Stimulated activated memory B cell treated with anti-CD40 and anti-IgM and Interleukin-4, amounts not matched to agents 10 μg/mL and 1 μg/mL and 100 μg/mL, for 72 hours (primary cell): ENCODE data around the gene ERC2.

Experiments used
- ATAC-seq: fragments of 150-1000 bp; cut with Tn5 transposase; 2 replicates; pipeline ENCODE4 v1.10.0; 2021
- H3K27ac Mint-ChIP-seq: one replicate; pipeline ENCODE4 v1.8.0; 2022; ENCODE audit warnings: mild to moderate bottlenecking, mixed read lengths
- H3K27me3 Mint-ChIP-seq: one replicate; pipeline ENCODE4 v1.8.0; 2022; ENCODE audit warnings: mixed read lengths
- H3K36me3 Mint-ChIP-seq: one replicate; pipeline ENCODE4 v1.8.0; 2022; ENCODE audit warnings: mixed read lengths
- H3K4me1 Mint-ChIP-seq: one replicate; pipeline ENCODE4 v1.8.0; 2022; ENCODE audit warnings: mixed read lengths
- H3K4me3 Mint-ChIP-seq: one replicate; pipeline ENCODE4 v1.8.0; 2022; ENCODE audit warnings: mild to moderate bottlenecking, moderate library complexity, mixed read lengths
- H3K9me3 Mint-ChIP-seq: one replicate; pipeline ENCODE4 v1.8.0; 2022; ENCODE audit warnings: mixed read lengths

Gene ERC2

GRCh38 chr3:55621648-55622047 lies 846.6 kb downstream of the ERC2 start:
- Mint-ChIP-seq H3K27ac (no peak overlapping the region), H3K27me3 (peaks cover 7% of the 10 kb centered on the region), H3K4me1 (no peaks in the 10 kb centered on the region), H3K36me3 (no peaks in the 10 kb centered on the region), H3K9me3 (peaks cover 4% of the 10 kb centered on the region), H3K4me3 (no peak overlapping the region)
- no peak for ATAC-seq

- ATAC-seq, result no peak
Observed at GRCh38 chr3:55621026-55621422, 847.2 kb downstream of the ERC2 start.

GRCh38 chr3:55620351-55621025 lies 847.8 kb downstream of the ERC2 start:
- H3K27ac Mint-ChIP-seq, result no peak overlapping the region
- peaks cover 7% of the 10 kb centered on the region for H3K27me3 Mint-ChIP-seq
- ATAC-seq, result no peak
- H3K4me3 Mint-ChIP-seq, result no peak overlapping the region
- H3K4me1 Mint-ChIP-seq, result no peaks in the 10 kb centered on the region
- H3K36me3 Mint-ChIP-seq, result no peaks in the 10 kb centered on the region
- peaks cover 4% of the 10 kb centered on the region for H3K9me3 Mint-ChIP-seq

More at GRCh38 chr3:55621026-55621422, 847.2 kb downstream of the ERC2 start:
- peaks cover 7% of the 10 kb centered on the region for H3K27me3 Mint-ChIP-seq
- no peak overlapping the region for H3K27ac Mint-ChIP-seq
- H3K36me3 Mint-ChIP-seq, result no peaks in the 10 kb centered on the region
- H3K4me3 Mint-ChIP-seq, result no peak overlapping the region
- H3K9me3 Mint-ChIP-seq, result peaks cover 4% of the 10 kb centered on the region
- H3K4me1 Mint-ChIP-seq, result no peaks in the 10 kb centered on the region

GRCh38 chr3:55619046-55619808 lies 849.0 kb downstream of the ERC2 start:
- H3K36me3 Mint-ChIP-seq, result no peaks in the 10 kb centered on the region
- H3K9me3 Mint-ChIP-seq, result peaks cover 3% of the 10 kb centered on the region
- H3K27me3 Mint-ChIP-seq, result peaks cover 4% of the 10 kb centered on the region
- ATAC-seq, result no peak
- H3K4me1 Mint-ChIP-seq, result no peaks in the 10 kb centered on the region
- no peak overlapping the region for H3K27ac Mint-ChIP-seq
- H3K4me3 Mint-ChIP-seq, result no peak overlapping the region

- no peaks in the 10 kb centered on the region for H3K36me3 Mint-ChIP-seq
- H3K4me1 Mint-ChIP-seq, result no peaks in the 10 kb centered on the region
- H3K27me3 Mint-ChIP-seq, result no peaks in the 10 kb centered on the region
- ATAC-seq, result no peak
- H3K4me3 Mint-ChIP-seq, result no peak overlapping the region
- H3K27ac Mint-ChIP-seq, result no peak overlapping the region
- no peaks in the 10 kb centered on the region for H3K9me3 Mint-ChIP-seq
Observed at GRCh38 chr3:55617385-55617784, 850.9 kb downstream of the ERC2 start.

- Mint-ChIP-seq H3K4me3 (no peak overlapping the region), H3K4me1 (no peaks in the 10 kb centered on the region), H3K9me3 (no peaks in the 10 kb centered on the region)
Observed at GRCh38 chr3:55616803-55617202, 851.5 kb downstream of the ERC2 start.

GRCh38 chr3:55615694-55616295 lies 852.5 kb downstream of the ERC2 start:
- Mint-ChIP-seq H3K4me1 (no peaks in the 10 kb centered on the region), H3K9me3 (no peaks in the 10 kb centered on the region), H3K27ac (no peak overlapping the region), H3K27me3 (no peaks in the 10 kb centered on the region), H3K36me3 (no peaks in the 10 kb centered on the region), H3K4me3 (no peak overlapping the region)
- no peak for ATAC-seq

More at GRCh38 chr3:55616803-55617202, 851.5 kb downstream of the ERC2 start:
- Mint-ChIP-seq H3K27me3 (no peaks in the 10 kb centered on the region), H3K27ac (no peak overlapping the region), H3K36me3 (no peaks in the 10 kb centered on the region)
- ATAC-seq, result no peak

- Mint-ChIP-seq H3K27me3 (no peaks in the 10 kb centered on the region), H3K36me3 (no peaks in the 10 kb centered on the region), H3K27ac (no peak overlapping the region), H3K9me3 (no peaks in the 10 kb centered on the region), H3K4me3 (no peak overlapping the region), H3K4me1 (no peaks in the 10 kb centered on the region)
- ATAC-seq, result no peak
Observed at GRCh38 chr3:55615039-55615693, 853.1 kb downstream of the ERC2 start.

GRCh38 chr3:55611121-55611520 lies 857.1 kb downstream of the ERC2 start:
- no peak for ATAC-seq
- Mint-ChIP-seq H3K27me3 (no peaks in the 10 kb centered on the region), H3K9me3 (no peaks in the 10 kb centered on the region), H3K27ac (no peak overlapping the region), H3K4me3 (no peak overlapping the region), H3K4me1 (no peaks in the 10 kb centered on the region), H3K36me3 (no peaks in the 10 kb centered on the region)

- no peaks in the 10 kb centered on the region for H3K4me1 Mint-ChIP-seq
- H3K36me3 Mint-ChIP-seq, result no peaks in the 10 kb centered on the region
- no peak for ATAC-seq
- no peak overlapping the region for H3K4me3 Mint-ChIP-seq
- H3K27me3 Mint-ChIP-seq, result no peaks in the 10 kb centered on the region
- H3K9me3 Mint-ChIP-seq, result no peaks in the 10 kb centered on the region
- H3K27ac Mint-ChIP-seq, result no peak overlapping the region
Observed at GRCh38 chr3:55609230-55609827, 858.9 kb downstream of the ERC2 start.

- H3K4me1 Mint-ChIP-seq, result no peaks in the 10 kb centered on the region
- H3K27me3 Mint-ChIP-seq, result no peaks in the 10 kb centered on the region
- no peak for ATAC-seq
- H3K27ac Mint-ChIP-seq, result no peak overlapping the region
- H3K36me3 Mint-ChIP-seq, result no peaks in the 10 kb centered on the region
- H3K4me3 Mint-ChIP-seq, result no peak overlapping the region
- no peaks in the 10 kb centered on the region for H3K9me3 Mint-ChIP-seq
Observed at GRCh38 chr3:55608301-55608937, 859.8 kb downstream of the ERC2 start.

GRCh38 chr3:55607844-55608243 lies 860.4 kb downstream of the ERC2 start:
- Mint-ChIP-seq H3K36me3 (no peaks in the 10 kb centered on the region), H3K27ac (no peak overlapping the region), H3K27me3 (no peaks in the 10 kb centered on the region), H3K4me3 (no peak overlapping the region), H3K9me3 (no peaks in the 10 kb centered on the region), H3K4me1 (no peaks in the 10 kb centered on the region)
- no peak for ATAC-seq

GRCh38 chr3:55607175-55607574 lies 861.1 kb downstream of the ERC2 start:
- H3K27ac Mint-ChIP-seq, result no peak overlapping the region
- H3K4me1 Mint-ChIP-seq, result no peaks in the 10 kb centered on the region
- no peak overlapping the region for H3K4me3 Mint-ChIP-seq
- no peaks in the 10 kb centered on the region for H3K27me3 Mint-ChIP-seq
- no peaks in the 10 kb centered on the region for H3K36me3 Mint-ChIP-seq
- no peaks in the 10 kb centered on the region for H3K9me3 Mint-ChIP-seq
- ATAC-seq, result no peak

GRCh38 chr3:55605443-55606236 lies 862.6 kb downstream of the ERC2 start:
- Mint-ChIP-seq H3K27me3 (no peaks in the 10 kb centered on the region), H3K9me3 (no peaks in the 10 kb centered on the region), H3K4me1 (no peaks in the 10 kb centered on the region), H3K27ac (no peak overlapping the region), H3K4me3 (no peak overlapping the region), H3K36me3 (no peaks in the 10 kb centered on the region)
- ATAC-seq, result no peak
